ENCODE measurements around the gene ROCK2. TPM values are rescaled to one million over a fixed set of nuclear protein-coding genes. Genes with fewer than 3 reads are reported as not detected.

Gene ROCK2
- polyA plus RNA-seq, 2 of the 4 experiments (the other 2 are of a cell fraction) = 34.0 to 38.7 TPM

GRCh38 chr2:11213975-11214374 is 130.5 kb downstream of the ROCK2 start:
- no peak for ATAC-seq
- TF ChIP-seq CEBPB (IDR thresholded peaks at IDR 0.05) (no peak), RAD21 (conservative IDR thresholded peaks at IDR 0.05 in 1 of 2, IDR thresholded peaks at IDR 0.05 in 1 of 2) (no peak), CTCF (IDR thresholded peaks at IDR 0.05) (no peak), BHLHE40 (IDR thresholded peaks at IDR 0.05; ENCODE audit: low read depth, low read length) (no peak), CBX2 (IDR thresholded peaks at IDR 0.05; ENCODE audit: borderline replicate concordance, low read depth) (no peak), NR3C1 (IDR thresholded peaks at IDR 0.05) (no peak), KDM1A (IDR thresholded peaks at IDR 0.05; ENCODE audit: low read depth) (no peak), MAFK (IDR thresholded peaks at IDR 0.05; ENCODE audit: partially characterized antibody) (no peak), ELK1 (IDR thresholded peaks at IDR 0.05; ENCODE audit: low read depth, low read length) (no peak), TFCP2L1 (CRISPR knock-in tag; IDR thresholded peaks at IDR 0.05) (no peak), JUNB (IDR thresholded peaks at IDR 0.05) (no peak), RNF2 (IDR thresholded peaks at IDR 0.05; ENCODE audit: borderline replicate concordance, low read depth) (no peak), JUN (IDR thresholded peaks at IDR 0.05) (no peak)
- CTCF ChIA-PET = no interaction called here
- DNase-seq (ENCODE audit: low read depth in 1 of 2, low spot score in 1 of 2) = no peak
- no peak for FAIRE-seq
- H3K4me1 ChIP-seq = peaks cover 6% of the 10 kb centered on the region; the same call in 2 of the 3 replicates
- no peak overlapping the region for H3K27ac ChIP-seq
- H3K9me3 ChIP-seq = no peaks in the 10 kb centered on the region
- H3K4me2 ChIP-seq = no peak overlapping the region
- no peak overlapping the region for H3K4me3 ChIP-seq
- POLR2A ChIA-PET = no interaction called here
- WGBS (ENCODE audit: missing lambda C conversion rate) = 92% methylated on average over 1 of the region's 1 CpG

GRCh38 chr2:11213090-11213638 is 131.3 kb downstream of the ROCK2 start:
- no peaks in the 10 kb centered on the region for H3K9me3 ChIP-seq
- ATAC-seq (no peak), DNase-seq (ENCODE audit: low read depth in 1 of 2, low spot score in 1 of 2) (no peak), FAIRE-seq (no peak)
- ChIA-PET CTCF (interaction anchor here (0.8 to 1.9 kb wide), 2 partner anchors 8 to 81 kb away, joined by 3 to 7 read pairs; a partner anchor contains a TSS), POLR2A (no interaction called here)
- 95% methylated on average over 5 of the region's 5 CpGs for WGBS (ENCODE audit: missing lambda C conversion rate)
- H3K4me2 ChIP-seq = no peak overlapping the region
- no peak overlapping the region for H3K4me3 ChIP-seq
- no peak for TF ChIP-seq SMC3 (IDR thresholded peaks at IDR 0.05)
- no peak for TF ChIP-seq EP300 (IDR thresholded peaks at IDR 0.05)
- TF ChIP-seq NR3C1 (IDR thresholded peaks at IDR 0.05) = no peak
- TF ChIP-seq HMGXB4 (CRISPR knock-in tag; IDR thresholded peaks at IDR 0.05; ENCODE audit: borderline replicate concordance) = no peak
- no peak for TF ChIP-seq POLR2A (IDR thresholded peaks at IDR 0.05; ENCODE audit: low read length)
- TF ChIP-seq ZNF302 (CRISPR knock-in tag; IDR thresholded peaks at IDR 0.05) = no peak
- TF ChIP-seq KDM5A (IDR thresholded peaks at IDR 0.05) = no peak
- TF ChIP-seq RNF2 (IDR thresholded peaks at IDR 0.05; ENCODE audit: borderline replicate concordance, low read depth) = no peak
- TF ChIP-seq FOXS1 (CRISPR knock-in tag; IDR thresholded peaks at IDR 0.05) = no peak
- TF ChIP-seq HEYL (CRISPR knock-in tag; IDR thresholded peaks at IDR 0.05) = no peak
- no peak for TF ChIP-seq CHD2 (IDR thresholded peaks at IDR 0.05; ENCODE audit: low read length, partially characterized antibody)
- TF ChIP-seq KDM1A (IDR thresholded peaks at IDR 0.05; ENCODE audit: low read depth) = no peak
- TF ChIP-seq CHD4 (IDR thresholded peaks at IDR 0.05; ENCODE audit: borderline replicate concordance) = no peak
- no peak for TF ChIP-seq CBX8 (IDR thresholded peaks at IDR 0.05)
- no peak for TF ChIP-seq FOSB (CRISPR knock-in tag; IDR thresholded peaks at IDR 0.05)
- TF ChIP-seq BCL3 (IDR thresholded peaks at IDR 0.05) = no peak
- no peak overlapping the region for H3K27ac ChIP-seq
- H3K4me1 ChIP-seq = peaks cover 6% of the 10 kb centered on the region; the same call in 2 of the 3 replicates
